Measurements from ENCODE around the gene MMP2. TPM values are rescaled to one million over a fixed set of nuclear protein-coding genes. Genes with fewer than 3 reads are reported as not detected.

MMP2 gene
- total RNA-seq = 100 to 1,000 TPM in 4 of 9 donors, 10 to 100 TPM in 5; 59.1 to 157 (median 77.2) TPM
- 10 to 100 TPM; 22.5 to 77.1 TPM for polyA plus RNA-seq
- long read RNA-seq, donor 1, transcript MMP2-201 (13 exons, 3,741 nt) = major isoform, 106 of 138 reads
- long read RNA-seq, donor 1, partial matches to known transcripts = 19 of 138 reads
- long read RNA-seq, donor 1, other reads (novel, unspliced or antisense) = 13 of 138 reads
- long read RNA-seq, donor 2, transcript MMP2-201 (13 exons, 3,741 nt) = major isoform, 70 of 109 reads
- long read RNA-seq, donor 2, partial matches to known transcripts = 25 of 109 reads
- long read RNA-seq, donor 2, other reads (novel, unspliced or antisense) = 14 of 109 reads
- long read RNA-seq, donor 3, transcript MMP2-201 (13 exons, 3,741 nt) = major isoform, 111 of 141 reads
- long read RNA-seq, donor 3, partial matches to known transcripts = 15 of 141 reads
- long read RNA-seq, donor 3, other reads (novel, unspliced or antisense) = 15 of 141 reads

GRCh38 chr16:55478827-55479429 is at the start of gene MMP2:
TSS of gene MMP2 (plus strand) at chr16:55479198. CDS start at chr16:55479480, 282 bp downstream.
- DNase-seq = peak; percentile 78 to 88 (median 80)
- Histone ChIP-seq H3K27me3 (peaks cover 0 to 22% (median 0%) of the 10 kb centered on the region in 9 donors), H3K36me3 (peaks cover 0 to 23% (median 8%) of the 10 kb centered on the region in 9 donors), H3K27ac (peak within 1 kb of the TSS; percentile 56 to 94 (median 83)), H3K4me1 (peaks cover 0 to 45% (median 13%) of the 10 kb centered on the region in 12 donors), H3K9me3 (no peaks in the 10 kb centered on the region), H3K4me3 (peak within 1 kb of the TSS; percentile 34 to 78 (median 66))
- intact Hi-C loops (cut with DNase I) = loop anchor here in 1 of 10 donors (2.0 kb wide), 1 partner anchor 24 kb away; no protein-coding TSS in a partner anchor
- 1 to 4% (median 2%) methylated on average over 33 to 46 of the region's 46 CpGs for WGBS, 4 donors
- ATAC-seq = peak; percentile 68 to 82 (median 76)
- TF ChIP-seq CTCF (IDR thresholded peaks at IDR 0.05) (peak in 1 of 12 donors; percentile 3), POLR2A (IDR thresholded peaks at IDR 0.05) (no peak)

GRCh38 chr16:55433030-55433429 is 46.0 kb upstream of the MMP2 start:
- Histone ChIP-seq H3K27ac (peak overlapping the region in 1 of 12 donors; percentile 61), H3K36me3 (no peaks in the 10 kb centered on the region), H3K4me3 (no peak overlapping the region), H3K27me3 (peaks cover 0 to 6% (median 0%) of the 10 kb centered on the region in 9 donors), H3K9me3 (no peaks in the 10 kb centered on the region), H3K4me1 (peaks cover 0 to 13% (median 0%) of the 10 kb centered on the region in 12 donors)
- ATAC-seq (no peak), DNase-seq (no peak)
- WGBS, 4 donors = 60 to 74% (median 67%) methylated on average over 5 of the region's 5 CpGs
- intact Hi-C loops (cut with DNase I) = no loop called here
- no peak for TF ChIP-seq CTCF (IDR thresholded peaks at IDR 0.05)
- TF ChIP-seq POLR2A (IDR thresholded peaks at IDR 0.05) = no peak

- peaks cover 0 to 6% (median 0%) of the 10 kb centered on the region in 9 donors for H3K27me3 ChIP-seq
- TF ChIP-seq CTCF (IDR thresholded peaks at IDR 0.05) (no peak), POLR2A (IDR thresholded peaks at IDR 0.05) (no peak)
- DNase-seq = no peak
- peaks cover 0 to 15% (median 0%) of the 10 kb centered on the region in 12 donors for H3K4me1 ChIP-seq
- peak overlapping the region in 1 of 12 donors; percentile 61 for H3K27ac ChIP-seq
- ATAC-seq = peak in 1 of 4 donors; percentile 44
- no peak overlapping the region for H3K4me3 ChIP-seq
- intact Hi-C loops (cut with DNase I) = no loop called here
- 60 to 79% (median 69%) methylated on average over 5 of the region's 5 CpGs for WGBS, 4 donors
- no peaks in the 10 kb centered on the region for H3K36me3 ChIP-seq
- H3K9me3 ChIP-seq = no peaks in the 10 kb centered on the region
These were observed 45.5 kb upstream of the MMP2 start for GRCh38 chr16:55433535-55433934.

GRCh38 chr16:55434000-55434399 is 45.0 kb upstream of the MMP2 start:
- H3K27me3 ChIP-seq = peaks cover 0 to 6% (median 0%) of the 10 kb centered on the region in 9 donors
- H3K4me1 ChIP-seq = peaks cover 0 to 15% (median 0%) of the 10 kb centered on the region in 12 donors
- TF ChIP-seq POLR2A (IDR thresholded peaks at IDR 0.05) = no peak
- no peak for TF ChIP-seq CTCF (IDR thresholded peaks at IDR 0.05)
- no peak for DNase-seq
- peak overlapping the region in 1 of 12 donors; percentile 61 for H3K27ac ChIP-seq
- ATAC-seq = no peak
- H3K4me3 ChIP-seq = no peak overlapping the region
- H3K9me3 ChIP-seq = no peaks in the 10 kb centered on the region
- intact Hi-C loops (cut with DNase I) = no loop called here
- H3K36me3 ChIP-seq = no peaks in the 10 kb centered on the region
- WGBS, 4 donors = 53 to 77% (median 66%) methylated on average over 4 of the region's 4 CpGs

Measured in heart left ventricle (tissue), 16 donors.